Motor neuron (in vitro differentiated cells): ENCODE data around the gene TASP1. TPM values are rescaled to one million over a fixed set of nuclear protein-coding genes. Genes with fewer than 3 reads are reported as not detected.

Experiments
- ATAC-seq, 8 experiments: fragments of 200-7000 bp; cut with Tn5 transposase; replicated peaks in 6 of 8; 2 replicates each; pipeline ENCODE4 v1.8.0; 2021; ENCODE audit warnings: mild to moderate bottlenecking in 8 of 8, moderate library complexity in 8 of 8
- H3K27ac ChIP-seq, 2 donors: fragments of 250-450 bp; sonication (Bioruptor Pico); 2 replicates each; pipeline ENCODE4 v1.9.0; 2021; ENCODE audit warnings: antibody characterized with exemption in 2 of 2, mild to moderate bottlenecking in 2 of 2, moderate library complexity in 1 of 2
- H3K4me1 ChIP-seq, 2 donors: fragments of 250-450 bp; sonication (Bioruptor Pico); replicated peaks in 1 of 2; 2 replicates each; pipeline ENCODE4 v1.6.1; 2021; ENCODE audit warnings: antibody characterized with exemption in 2 of 2, mild to moderate bottlenecking in 2 of 2, moderate library complexity in 1 of 2
- H3K4me3 ChIP-seq, 5 donors: fragments of 250-450 bp; sonication (Bioruptor Pico); 2 replicates each; pipeline ENCODE4 v1.9.0; 2021; ENCODE audit warnings: antibody characterized with exemption in 5 of 5, mild to moderate bottlenecking in 5 of 5, moderate library complexity in 4 of 5
- WGBS, 10 experiments: fragments of 450-650 bp; shearing (Covaris generic); methylation state at CpG; one replicate each; pipeline ENCODE4 v1.0.0; 2022; 5-methylcytosine and 5-hydroxymethylcytosine counted together
- in situ Hi-C, 9 experiments: fragments of 400-800 bp; cut with MboI; loops; one replicate each; pipeline ENCODE4 v1.15.0; 2021; ENCODE audit warnings: low sequenced_read_pairs in 9 of 9, low pct_unique_long_range_greater_than_20kb in 2 of 9; ENCODE audit not compliant: unreplicated experiment in 9 of 9
- total RNA-seq, 8 experiments: library from RNA; unstranded; fragments of 300-600 nt; gene quantifications; 2 replicates each; pipeline versions ENCODE4 v1.2.3 to v1.2.4, GENCODE V29; 2022

TASP1 gene
- total RNA-seq, 8 experiments from 2014 or later: 8.7 to 17.4 (median 13.8) TPM

DNA sequence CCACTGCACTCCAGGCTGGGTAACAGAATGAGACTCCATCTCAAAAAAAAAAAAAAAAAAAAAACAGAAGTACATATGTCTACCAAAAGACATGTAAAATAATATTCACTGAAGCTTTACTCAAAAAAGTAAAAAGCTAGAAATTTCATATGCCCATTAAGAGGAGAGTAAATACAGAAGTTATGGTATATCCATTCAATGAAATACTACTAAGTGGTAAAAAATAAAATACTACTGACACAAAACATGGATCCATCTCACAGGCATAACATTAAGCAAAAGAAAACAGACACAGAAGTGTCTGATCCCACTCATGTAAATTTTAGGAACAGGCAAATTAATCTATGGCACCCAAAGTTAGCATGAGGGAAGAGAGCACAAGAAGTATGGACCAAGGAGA lies 52.6 kb downstream of the TASP1 start:
- in situ Hi-C loops: no loop called here
- Histone ChIP-seq H3K4me1 (no peaks in the 10 kb centered on the region), H3K4me3 (no peak overlapping the region), H3K27ac (no peak overlapping the region)
- no peak for ATAC-seq

DNA sequence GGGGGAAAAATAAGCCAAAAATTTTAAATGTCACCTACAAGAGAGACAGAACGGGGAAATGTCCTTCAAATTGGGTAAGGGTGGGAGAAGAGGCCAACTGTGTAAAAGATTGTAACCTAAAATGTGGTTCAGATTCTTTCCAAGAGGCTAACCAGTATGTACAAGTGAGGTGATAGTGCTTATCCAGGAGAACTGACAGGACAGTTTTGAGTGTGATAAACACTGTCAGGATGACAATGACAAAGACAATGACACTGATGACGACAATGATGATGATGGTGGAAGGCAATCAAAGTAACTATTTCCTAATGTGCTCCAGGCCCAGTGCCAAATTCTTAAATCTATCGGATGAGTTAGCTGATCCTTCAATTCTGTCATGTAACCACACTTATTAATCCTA lies 57.3 kb downstream of the TASP1 start:
- 62 to 100% (median 94%) methylated on average over 2 to 3 of the region's 3 CpGs; no CpG with 5 or more reads in 1 of the 10 experiments for WGBS, 10 experiments
- ATAC-seq: no peak
- no peaks in the 10 kb centered on the region for H3K4me1 ChIP-seq
- in situ Hi-C loops: no loop called here
- no peak overlapping the region for H3K27ac ChIP-seq
- no peak overlapping the region for H3K4me3 ChIP-seq

DNA sequence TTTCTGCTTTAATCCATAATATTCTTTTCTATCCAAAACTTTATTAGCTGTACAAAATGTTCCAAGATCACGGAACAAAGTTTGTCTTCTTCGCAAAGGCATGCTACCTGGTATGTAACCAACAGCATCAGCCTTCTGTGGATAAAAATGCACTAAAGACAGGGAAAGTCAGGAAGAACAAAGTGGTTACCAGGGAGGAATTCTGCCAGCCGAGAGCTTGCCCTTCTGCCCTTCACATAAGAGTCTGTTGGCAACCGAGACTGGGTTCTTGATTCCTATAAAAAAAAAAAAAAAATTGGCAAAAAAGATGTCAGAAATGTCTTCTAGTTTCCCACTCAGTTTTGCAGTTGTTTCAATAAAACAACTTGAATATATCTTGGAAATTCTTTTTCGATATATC lies 58.0 kb downstream of the TASP1 start:
- no peak overlapping the region for H3K27ac ChIP-seq
- WGBS, 10 experiments: 79 to 100% (median 97%) methylated on average over 2 to 5 of the region's 5 CpGs
- in situ Hi-C loops: no loop called here
- no peaks in the 10 kb centered on the region for H3K4me1 ChIP-seq
- H3K4me3 ChIP-seq: no peak overlapping the region
- peak in 1 of 8 experiments; percentile 85 for ATAC-seq

DNA sequence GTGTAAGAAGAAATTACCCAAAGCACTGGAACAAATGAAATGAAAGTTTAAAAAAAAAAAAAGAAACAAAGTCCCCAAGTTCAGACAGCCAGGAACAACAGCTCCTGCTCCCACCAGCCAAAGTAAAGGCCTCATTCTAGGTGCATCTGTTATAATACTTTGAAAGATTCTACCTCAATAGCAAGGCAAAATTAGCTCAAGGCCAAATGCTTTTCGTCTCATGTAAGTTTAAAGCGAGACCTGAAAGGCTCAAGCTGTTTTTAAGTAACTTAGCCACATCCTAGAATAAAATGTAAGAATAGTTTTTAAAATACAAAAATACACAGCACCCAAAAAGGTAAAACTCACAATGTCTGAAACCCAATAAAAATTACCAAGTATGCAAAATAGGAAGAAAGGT lies 64.7 kb downstream of the TASP1 start:
- WGBS, 10 experiments: 83 to 100% (median 89%) methylated on average over 2 of the region's 2 CpGs; no CpG with 5 or more reads in 1 of the 10 experiments
- no peak overlapping the region for H3K4me3 ChIP-seq
- no peaks in the 10 kb centered on the region for H3K4me1 ChIP-seq
- no peak overlapping the region for H3K27ac ChIP-seq
- in situ Hi-C loops: loop anchor here in 1 of 9 experiments (25.0 kb wide), 1 partner anchor 262 kb away; no protein-coding TSS in a partner anchor
- ATAC-seq: no peak

DNA sequence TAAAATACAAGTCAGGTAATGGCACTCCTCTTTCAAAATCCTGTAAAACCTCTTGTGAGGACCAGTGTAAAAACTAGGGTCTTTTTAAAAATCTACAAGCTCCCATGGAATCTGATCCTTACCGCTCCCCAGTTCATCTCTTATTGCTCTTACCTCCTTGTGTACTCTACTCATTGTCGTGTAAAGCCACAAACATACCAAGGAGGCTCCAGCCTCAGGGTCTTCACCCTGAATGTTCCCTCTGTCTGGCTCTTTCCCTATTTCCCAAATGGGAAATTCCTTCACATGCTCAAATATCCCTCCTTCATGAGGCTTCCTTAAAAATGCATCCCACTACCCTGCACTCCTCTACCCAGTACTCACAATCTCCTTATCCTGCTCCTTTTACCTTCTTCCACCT lies 67.1 kb downstream of the TASP1 start:
- in situ Hi-C loops: loop anchor here in 1 of 9 experiments (25.0 kb wide), 1 partner anchor 259 kb away; no protein-coding TSS in a partner anchor
- no peak for ATAC-seq
- Histone ChIP-seq H3K4me3 (no peak overlapping the region), H3K27ac (no peak overlapping the region), H3K4me1 (no peaks in the 10 kb centered on the region)
- 70 to 100% (median 88%) methylated on average over 1 to 2 of the region's 2 CpGs; no CpG with 5 or more reads in 1 of the 10 experiments for WGBS, 10 experiments

DNA sequence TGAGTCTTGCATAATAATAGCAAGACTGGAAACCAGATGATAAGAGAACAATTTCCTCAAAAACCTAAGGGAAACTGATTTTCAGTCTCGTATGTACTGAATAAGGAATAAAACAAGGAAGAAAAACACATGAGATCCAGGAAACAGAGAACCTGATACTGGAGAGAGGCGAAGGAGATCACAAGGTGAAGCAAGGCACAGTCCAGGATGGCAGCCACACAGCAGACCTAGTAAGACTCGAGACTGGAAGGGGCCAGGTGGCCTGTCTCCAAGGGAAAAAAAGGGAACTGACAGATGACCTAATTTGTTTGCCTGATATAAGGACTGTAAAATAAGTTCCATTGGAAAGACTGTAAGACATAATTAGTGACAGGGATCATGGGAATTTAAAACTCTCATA lies 71.1 kb downstream of the TASP1 start:
- WGBS, 10 experiments: 33 to 100% (median 93%) methylated on average over 1 to 3 of the region's 3 CpGs
- no peaks in the 10 kb centered on the region for H3K4me1 ChIP-seq

DNA sequence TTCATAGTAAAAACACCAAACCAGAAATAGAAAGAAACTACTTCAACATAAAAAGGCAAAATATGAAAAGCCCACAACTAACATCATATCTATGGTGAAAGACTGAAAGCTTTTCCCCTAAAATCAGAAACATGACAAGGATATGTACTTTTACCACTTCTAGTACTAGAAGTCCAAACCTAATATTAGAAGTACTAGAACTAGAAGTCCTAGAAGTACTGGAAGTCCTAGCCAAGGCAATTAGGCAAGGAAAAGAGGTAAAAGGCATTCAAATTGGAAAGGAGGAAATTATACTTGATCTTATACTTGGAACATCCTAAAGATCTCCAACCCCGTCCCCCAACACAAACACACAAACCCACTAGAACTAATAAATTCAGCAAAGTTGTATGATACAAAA lies 74.9 kb downstream of the TASP1 start:
- Histone ChIP-seq H3K4me3 (no peak overlapping the region), H3K4me1 (no peaks in the 10 kb centered on the region), H3K27ac (no peak overlapping the region)
- in situ Hi-C loops: loop anchor here in 1 of 9 experiments (25.0 kb wide), 1 partner anchor 252 kb away; no protein-coding TSS in a partner anchor
- WGBS, 10 experiments: 80 to 100% (median 100%) methylated on average over 1 of the region's 1 CpG; no CpG with 5 or more reads in 1 of the 10 experiments
- no peak for ATAC-seq

More for the DNA sequence above, 71.1 kb downstream of the TASP1 start:
- in situ Hi-C loops: loop anchor here in 1 of 9 experiments (25.0 kb wide), 1 partner anchor 255 kb away; no protein-coding TSS in a partner anchor
- Histone ChIP-seq H3K27ac (no peak overlapping the region), H3K4me3 (no peak overlapping the region)
- peak in 1 of 8 experiments; percentile 57 for ATAC-seq

DNA sequence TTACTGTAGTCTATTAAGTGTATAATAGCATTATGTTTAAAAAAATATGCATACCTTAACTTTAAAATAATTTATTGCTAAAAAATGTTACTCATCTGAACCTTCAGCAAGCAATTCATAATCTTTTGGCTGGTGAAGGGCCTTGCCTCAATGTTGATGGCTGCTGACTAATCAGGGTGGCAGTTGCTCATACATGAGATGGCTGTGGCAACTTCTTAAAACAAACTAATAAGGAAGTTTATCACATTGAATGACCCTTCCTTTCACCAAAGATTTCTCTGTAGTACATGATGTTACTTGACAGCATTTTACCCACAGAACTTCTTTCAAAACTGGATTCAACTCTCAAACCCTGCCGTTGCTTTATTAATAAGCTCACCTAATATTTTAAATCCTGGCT lies 84.0 kb downstream of the TASP1 start:
- WGBS, 10 experiments: 60 to 100% (median 88%) methylated on average over 1 of the region's 1 CpG; no CpG with 5 or more reads in 5 of the 10 experiments
- in situ Hi-C loops: loop anchor here in 1 of 9 experiments (25.0 kb wide), 1 partner anchor 242 kb away; no protein-coding TSS in a partner anchor
- Histone ChIP-seq H3K4me1 (no peaks in the 10 kb centered on the region), H3K4me3 (no peak overlapping the region), H3K27ac (no peak overlapping the region)
- ATAC-seq: no peak

DNA sequence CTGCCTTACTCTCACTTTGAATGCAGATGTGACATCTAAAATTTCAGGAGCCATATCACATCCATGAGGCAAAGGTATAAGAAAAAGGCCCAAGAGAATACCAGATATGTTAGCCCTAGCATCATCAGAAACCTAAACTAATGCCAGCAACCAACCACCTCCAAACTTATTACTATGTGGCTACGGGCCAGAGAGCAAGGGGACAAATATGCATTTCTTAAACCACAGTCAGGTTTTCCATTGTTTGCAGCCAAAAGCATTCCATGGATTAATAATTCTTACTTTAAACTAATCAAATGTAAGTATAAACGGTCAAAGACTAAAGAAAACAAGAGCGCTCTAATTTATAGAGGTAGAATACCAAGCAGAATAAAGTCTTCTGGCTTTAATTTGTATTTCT lies 84.7 kb downstream of the TASP1 start:
- 50 to 100% (median 94%) methylated on average over 1 to 3 of the region's 3 CpGs; no CpG with 5 or more reads in 1 of the 10 experiments for WGBS, 10 experiments
- Histone ChIP-seq H3K4me1 (no peaks in the 10 kb centered on the region), H3K27ac (no peak overlapping the region), H3K4me3 (no peak overlapping the region)
- in situ Hi-C loops: loop anchor here in 1 of 9 experiments (25.0 kb wide), 1 partner anchor 242 kb away; no protein-coding TSS in a partner anchor
- no peak for ATAC-seq

DNA sequence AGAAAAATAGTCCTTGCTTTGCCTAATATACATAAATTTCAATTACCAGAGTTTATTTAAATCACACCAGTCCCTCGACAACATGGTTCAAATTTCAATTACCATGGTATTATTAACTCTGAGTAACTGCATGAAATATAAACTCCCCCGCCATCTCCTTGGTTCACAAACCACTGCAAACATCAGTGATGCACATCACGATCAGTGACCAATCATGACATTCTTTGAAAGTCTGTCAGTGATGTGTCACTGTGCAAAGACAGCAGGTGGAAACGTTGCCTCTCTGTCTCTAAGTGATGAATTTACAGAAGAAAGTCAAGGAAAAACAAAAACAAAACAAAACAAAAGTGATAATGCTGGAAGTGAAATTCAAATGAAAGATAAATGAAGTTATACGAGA lies 86.7 kb downstream of the TASP1 start:
- WGBS, 10 experiments: 37 to 96% (median 81%) methylated on average over 3 to 5 of the region's 5 CpGs
- Histone ChIP-seq H3K27ac (no peak overlapping the region), H3K4me1 (no peaks in the 10 kb centered on the region), H3K4me3 (no peak overlapping the region)
- in situ Hi-C loops: loop anchor here in 1 of 9 experiments (25.0 kb wide), 1 partner anchor 240 kb away; no protein-coding TSS in a partner anchor
- ATAC-seq: no peak

DNA sequence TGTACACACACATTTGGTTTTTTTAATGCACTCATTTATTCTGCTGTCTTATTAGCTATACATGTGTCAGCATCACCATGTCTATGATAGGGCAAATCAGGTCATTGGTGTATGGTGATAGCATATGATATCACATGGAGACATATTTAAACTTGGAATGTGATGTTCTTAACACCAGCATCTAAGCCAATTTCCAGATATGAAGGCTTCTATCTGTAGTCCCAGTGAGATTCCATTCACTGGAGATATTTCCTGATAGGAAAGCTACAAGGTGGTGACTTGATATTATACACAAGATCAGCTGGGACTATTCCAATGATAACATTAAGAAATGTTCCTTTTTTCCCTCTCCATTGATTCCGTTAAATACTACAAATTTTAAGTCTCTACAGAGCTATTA lies 89.3 kb downstream of the TASP1 start:
- WGBS, 10 experiments: 100% methylated on average over 1 of the region's 1 CpG; no CpG with 5 or more reads in 3 of the 10 experiments
- Histone ChIP-seq H3K27ac (no peak overlapping the region), H3K4me3 (no peak overlapping the region), H3K4me1 (no peaks in the 10 kb centered on the region)
- no peak for ATAC-seq
- in situ Hi-C loops: loop anchor here in 5 of 9 experiments (25.0 kb wide), 5 partner anchors 237 to 637 kb away; no protein-coding TSS in a partner anchor

DNA sequence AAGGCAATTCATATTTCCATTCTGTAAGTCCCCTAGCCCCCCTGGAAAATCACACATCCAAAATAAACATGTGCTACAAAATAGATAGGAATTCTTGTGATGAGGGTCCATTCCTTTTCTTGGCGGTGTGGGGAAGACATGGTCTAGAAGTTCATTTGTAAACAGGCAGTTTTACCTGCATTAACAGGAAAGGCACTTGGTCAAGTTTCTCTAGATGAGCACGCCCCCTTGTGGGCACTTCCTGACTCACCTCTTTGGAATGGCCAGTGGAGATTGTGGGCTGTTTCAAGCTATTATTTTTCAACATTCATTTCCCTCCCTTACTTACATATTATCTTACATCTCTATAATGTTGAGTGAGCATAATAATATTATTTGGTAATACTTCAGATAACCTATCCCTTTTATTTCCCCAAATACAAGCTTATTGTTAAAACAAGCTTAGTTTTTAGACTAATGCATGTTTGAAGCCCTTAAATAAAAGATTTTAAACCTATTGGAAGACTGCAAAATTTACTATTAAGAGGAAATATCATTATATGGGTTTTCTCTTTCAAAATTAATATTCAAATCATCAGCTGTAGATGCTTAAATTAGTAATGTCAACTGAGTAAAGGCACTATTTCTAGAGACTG lies 92.1 kb downstream of the TASP1 start:
- ATAC-seq: peak in 6 of 8 experiments; percentile 36 to 73 (median 64)
- Histone ChIP-seq H3K4me3 (no peak overlapping the region), H3K4me1 (no peaks in the 10 kb centered on the region), H3K27ac (no peak overlapping the region)
- 0 to 25% (median 11%) methylated on average over 1 to 2 of the region's 2 CpGs; no CpG with 5 or more reads in 3 of the 10 experiments for WGBS, 10 experiments
- in situ Hi-C loops: loop anchor here in 5 of 9 experiments (25.0 kb wide), 5 partner anchors 234 to 634 kb away; no protein-coding TSS in a partner anchor

DNA sequence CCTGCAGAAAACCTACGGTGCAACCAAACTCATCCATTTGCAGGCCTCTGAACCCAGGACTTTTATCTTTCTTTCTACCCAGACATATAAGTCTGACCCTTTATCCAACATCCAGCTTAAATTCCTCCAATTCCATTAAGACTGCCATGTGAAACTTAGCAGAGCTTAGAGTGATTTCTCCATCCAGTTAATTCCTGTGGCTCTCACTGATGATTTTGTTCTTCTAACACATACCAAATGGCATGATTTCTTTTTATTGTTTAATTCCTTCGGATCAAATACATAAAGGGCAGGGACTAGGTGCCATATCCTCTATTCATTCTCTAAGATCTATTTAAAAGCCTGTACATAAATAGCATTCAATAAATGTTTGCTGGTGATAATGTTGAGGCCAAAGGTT lies 92.9 kb downstream of the TASP1 start:
- no peak for ATAC-seq
- in situ Hi-C loops: loop anchor here in 5 of 9 experiments (25.0 kb wide), 5 partner anchors 233 to 633 kb away; no protein-coding TSS in a partner anchor
- WGBS, 10 experiments: 30 to 100% (median 90%) methylated on average over 1 to 2 of the region's 2 CpGs; no CpG with 5 or more reads in 4 of the 10 experiments

More for the DNA sequence above, 92.9 kb downstream of the TASP1 start:
- Histone ChIP-seq H3K4me1 (no peaks in the 10 kb centered on the region), H3K27ac (no peak overlapping the region), H3K4me3 (no peak overlapping the region)
